8988T (cell line): ENCODE measurements around the gene MVB12A.

Source experiments
- DNase-seq: peaks from one replicate; pipeline ENCODE4 v3.0.0; 2011

Gene MVB12A

DNA sequence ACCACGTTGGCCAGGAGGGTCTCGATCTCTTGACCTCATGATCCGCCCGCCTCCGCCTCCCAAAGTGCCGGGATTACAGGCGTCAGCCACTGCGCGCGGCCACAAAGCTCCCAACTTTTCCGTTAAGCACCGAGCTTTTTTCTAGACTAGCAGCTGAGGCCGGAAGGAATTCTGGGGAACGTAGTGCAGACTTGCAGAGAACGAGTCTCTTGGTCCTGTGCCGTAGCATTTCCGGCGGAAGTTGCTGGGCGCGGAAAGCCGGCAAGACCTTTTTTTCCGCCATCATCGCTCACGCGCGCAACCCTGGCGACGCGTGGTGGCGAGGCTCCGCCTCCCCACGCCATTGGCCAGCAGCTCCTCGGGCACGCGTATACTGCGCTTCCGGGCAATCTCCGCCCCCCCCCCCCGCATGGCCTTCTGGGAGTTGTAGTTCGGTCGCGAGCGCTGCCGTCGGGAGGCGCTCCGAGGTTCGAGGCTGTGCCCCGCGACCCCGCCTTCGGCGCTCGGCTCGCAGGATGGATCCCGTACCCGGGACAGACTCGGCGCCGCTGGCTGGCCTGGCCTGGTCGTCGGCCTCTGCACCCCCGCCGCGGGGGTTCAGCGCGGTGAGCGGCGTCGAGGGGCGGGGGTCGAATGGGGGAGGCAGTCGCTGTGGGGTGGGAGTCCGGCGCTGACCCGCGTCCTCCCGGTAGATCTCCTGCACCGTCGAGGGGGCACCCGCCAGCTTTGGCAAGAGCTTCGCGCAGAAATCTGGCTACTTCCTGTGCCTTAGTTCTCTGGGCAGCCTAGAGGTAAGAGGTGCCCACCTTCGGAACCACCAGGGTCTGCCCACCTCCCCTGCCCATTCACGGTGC is at the start of gene MVB12A:
TSS of gene MVB12A (plus strand) at position 427 of the 854 bp plus-strand sequence. CDS start at position 516, 89 bp downstream.
- peak; percentile 89 for DNase-seq

DNA sequence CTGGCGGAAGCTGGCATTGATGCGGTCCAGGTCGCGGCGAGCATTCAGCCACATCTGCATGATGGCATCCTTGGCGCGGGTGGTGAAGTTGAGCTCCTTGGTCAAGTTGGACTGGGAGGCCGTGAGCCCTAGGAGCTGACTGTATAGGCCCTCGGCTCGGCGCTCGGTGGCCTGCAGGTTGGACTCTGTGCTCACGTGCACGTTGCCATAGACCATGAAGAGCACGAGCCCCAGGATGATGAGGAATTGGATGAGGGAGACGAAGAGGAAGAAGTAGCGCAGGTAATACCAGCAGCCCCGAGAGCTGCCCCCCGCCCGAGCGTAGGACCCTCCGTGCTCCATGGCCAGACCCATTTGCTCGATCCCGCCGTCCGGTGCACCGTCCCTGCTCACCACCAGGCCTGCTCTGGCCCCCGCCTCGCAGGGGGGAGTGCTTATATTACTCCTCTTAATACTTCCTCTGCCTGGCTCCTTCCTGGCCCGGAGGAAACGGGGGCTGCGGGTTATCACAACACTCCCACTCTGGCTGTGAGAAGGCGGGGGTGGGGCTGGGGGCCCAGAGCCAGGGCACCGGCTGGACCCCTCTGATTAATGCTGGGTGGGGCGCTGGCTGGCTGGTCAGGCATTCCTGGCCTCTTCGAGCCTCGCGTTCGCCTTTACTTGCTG is 42.8 kb upstream of the MVB12A start, which contains the start of gene PLVAP:
TSS of gene PLVAP (minus strand) at position 408 of the 666 bp plus-strand sequence. CDS start at position 354, 54 bp downstream.
- DNase-seq, result no peak

GRCh38 chr19:17378271-17378670 is 41.6 kb upstream of the MVB12A start:
- DNase-seq, result no peak

DNA sequence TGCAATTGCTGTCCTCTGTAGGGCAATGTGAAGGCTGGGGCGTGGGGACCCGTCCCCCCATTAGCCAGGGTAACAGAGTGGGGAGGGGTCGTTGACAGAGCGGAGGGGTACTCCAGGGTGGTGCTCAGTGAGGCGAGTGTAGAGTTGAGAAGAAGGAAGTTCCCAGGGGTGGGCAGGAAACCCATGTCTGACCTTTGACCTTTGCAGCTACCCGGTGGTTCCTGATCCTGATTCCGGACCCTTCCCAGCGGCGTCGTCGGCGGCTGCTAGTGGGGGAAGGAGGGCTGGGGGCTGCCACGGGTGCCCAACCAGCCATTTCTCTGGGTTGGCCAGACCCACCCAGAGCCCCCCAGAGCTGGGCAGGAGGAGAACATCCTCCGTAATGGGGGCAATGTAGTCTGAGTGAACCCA is 40.6 kb upstream of the MVB12A start:
- DNase-seq, result no peak

- no peak for DNase-seq
Measured at GRCh38 chr19:17380426-17381138, 39.3 kb upstream of the MVB12A start.

DNA sequence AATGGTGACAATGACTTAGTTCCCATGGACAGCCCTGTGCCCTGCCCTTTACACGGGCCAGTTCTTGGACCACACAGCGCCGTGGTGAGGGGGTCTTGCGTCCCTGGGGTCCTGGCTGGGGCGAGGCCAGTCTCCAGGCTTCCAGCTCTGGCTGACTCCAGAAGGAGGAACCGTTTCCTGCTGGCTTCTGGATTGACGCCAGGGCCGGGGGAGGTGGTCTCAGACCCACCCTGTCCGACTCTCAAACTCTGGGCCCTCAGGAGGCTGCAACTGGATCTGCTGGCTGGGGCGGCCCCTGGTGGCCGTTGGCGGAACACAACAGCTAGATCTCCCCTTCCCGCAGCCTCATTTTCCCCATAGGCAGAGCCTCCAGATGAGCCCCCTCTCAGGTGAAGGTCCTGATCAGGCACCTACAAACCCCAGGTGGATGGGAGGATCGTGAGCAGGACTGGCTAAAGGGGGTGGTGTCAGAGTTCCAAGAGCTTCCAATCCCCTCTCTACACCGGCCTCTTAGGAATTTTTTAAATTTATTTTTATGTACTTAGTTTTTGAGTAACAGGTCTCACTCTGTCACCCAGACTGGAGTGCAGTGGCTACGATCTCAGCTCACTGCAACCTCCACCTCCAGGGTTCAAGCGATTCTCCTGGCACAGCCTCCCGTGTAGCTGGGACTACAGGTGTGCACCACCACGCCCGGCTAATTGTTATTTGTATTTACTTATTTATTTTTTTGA is 33.8 kb upstream of the MVB12A start:
- peak; percentile 87 for DNase-seq

- DNase-seq, result no peak
Measured at GRCh38 chr19:17389288-17389687, 30.6 kb upstream of the MVB12A start.

DNA sequence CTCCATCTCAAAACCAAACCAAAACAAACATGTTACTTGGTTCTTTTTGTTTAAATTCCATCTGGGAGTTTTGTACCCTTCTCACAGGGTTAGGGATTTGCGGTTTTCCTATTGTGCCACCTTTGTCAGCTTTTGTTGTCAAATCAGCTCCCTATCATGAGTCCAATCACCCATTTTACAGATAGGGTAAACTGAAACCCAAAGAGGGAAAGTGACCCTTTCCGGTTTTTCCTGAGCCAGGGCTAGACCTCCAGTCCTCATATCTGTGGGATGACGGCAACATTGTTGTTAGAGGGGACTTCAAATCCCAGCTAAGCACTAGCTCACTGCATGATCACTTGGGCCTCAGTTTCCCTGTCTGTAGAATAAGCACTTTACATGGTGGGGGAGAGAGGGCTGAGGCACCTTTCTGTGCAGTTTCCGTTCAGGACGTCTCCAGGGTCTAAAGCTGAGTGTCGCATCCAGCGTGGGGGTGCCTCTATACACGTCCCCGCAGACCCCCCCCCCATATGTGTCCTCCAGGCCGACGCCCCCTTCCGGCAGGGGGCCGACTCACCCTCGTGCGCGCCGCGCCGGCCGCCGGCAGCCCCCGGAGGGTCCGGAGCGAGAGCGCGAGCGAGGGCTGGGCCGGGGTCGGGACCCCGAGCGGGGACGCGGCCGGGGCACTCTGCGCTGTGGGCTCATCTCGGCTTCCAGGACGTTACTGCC is 29.7 kb upstream of the MVB12A start:
- DNase-seq, result no peak

DNA sequence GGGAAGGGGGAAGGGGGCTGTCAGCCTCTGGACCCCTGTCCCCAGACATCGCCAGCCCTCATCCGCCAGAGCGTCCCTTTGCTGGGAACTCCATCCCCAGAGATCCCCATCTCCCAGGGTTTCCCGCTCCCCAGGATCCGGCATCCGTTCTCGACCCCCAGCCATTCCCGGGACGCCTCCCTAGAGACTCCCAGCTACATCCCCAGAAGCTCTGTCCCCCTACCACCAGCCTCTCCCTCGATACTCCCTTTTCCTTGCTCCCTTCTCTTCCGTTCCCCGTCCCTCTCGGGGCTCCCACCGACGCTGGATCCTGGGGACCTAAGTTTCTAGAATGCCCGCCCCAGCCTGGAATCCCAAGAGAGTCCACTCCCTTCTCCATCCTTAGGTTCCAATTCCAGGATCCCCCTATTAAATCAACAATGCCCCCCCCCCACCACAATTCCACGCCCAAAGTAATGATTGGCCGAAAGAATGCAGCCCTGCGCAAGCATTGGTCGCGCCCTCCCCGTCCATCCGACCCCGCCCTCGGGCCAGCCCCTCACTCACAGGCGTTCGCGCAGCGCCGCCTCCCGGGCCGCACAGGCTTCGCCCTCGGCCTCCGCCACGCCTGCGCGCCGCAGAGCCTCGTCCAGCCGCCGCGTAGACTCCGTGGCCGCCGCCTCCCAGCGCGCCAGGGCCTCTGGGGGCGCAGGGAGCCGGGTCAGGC is 29.0 kb upstream of the MVB12A start:
- DNase-seq, result peak; percentile 99

GRCh38 chr19:17391371-17392151 is 28.3 kb upstream of the MVB12A start:
- DNase-seq, result peak; percentile 52

- peak; percentile 46 for DNase-seq
Measured at GRCh38 chr19:17393002-17393401, 26.8 kb upstream of the MVB12A start.

DNA sequence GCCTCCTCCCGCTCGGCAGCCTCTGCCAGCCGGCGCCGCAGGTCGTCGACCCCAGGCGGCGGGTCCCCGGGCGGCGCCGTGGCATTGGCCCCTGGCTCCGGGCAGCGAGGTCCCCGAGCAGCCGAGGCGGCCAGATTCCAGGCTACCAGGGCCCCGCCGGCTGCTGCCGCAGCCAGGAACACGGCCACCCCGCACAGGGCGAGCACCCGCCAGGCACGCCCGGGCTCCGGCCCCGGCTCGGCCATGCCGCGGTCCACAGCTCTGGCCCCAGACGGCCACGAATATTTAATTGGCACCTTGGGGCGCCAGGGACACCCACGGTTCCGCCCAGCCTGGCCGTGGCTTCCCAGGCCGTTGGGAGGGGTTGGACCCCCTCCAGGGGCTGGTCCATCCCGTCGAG is 25.9 kb upstream of the MVB12A start, which contains the start of gene CCDC194:
TSS of gene CCDC194 (minus strand) at position 283 of the 400 bp plus-strand sequence. CDS start at position 245, 38 bp downstream.
- DNase-seq, result no peak

DNA sequence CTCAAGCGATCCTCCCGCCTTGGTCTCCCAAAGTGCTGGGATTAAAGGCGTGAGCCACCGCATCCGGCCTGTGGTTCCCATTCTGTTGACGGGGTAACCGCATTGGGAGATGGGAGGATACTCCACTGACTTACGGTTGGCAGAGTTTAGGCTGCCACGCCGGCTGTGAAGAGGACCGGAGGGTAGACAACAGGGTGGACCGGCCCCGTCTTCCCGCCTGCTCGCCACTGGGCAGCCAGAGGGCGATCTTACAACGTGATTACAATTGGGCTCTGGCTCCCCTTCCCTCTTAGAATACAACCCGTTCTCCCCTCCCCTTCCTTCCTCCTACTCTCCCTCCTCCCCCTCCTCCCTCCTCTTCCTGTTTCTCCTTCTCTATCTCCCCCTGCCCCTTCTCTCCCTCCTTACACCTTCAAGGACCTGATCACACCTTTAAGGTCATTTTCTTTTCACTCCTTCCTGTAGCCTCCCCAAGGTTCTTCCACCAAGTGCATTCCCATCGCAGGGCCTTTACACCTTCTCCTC is 24.9 kb upstream of the MVB12A start:
- peak; percentile 96 for DNase-seq

GRCh38 chr19:17398902-17399527 is 20.8 kb upstream of the MVB12A start:
- no peak for DNase-seq

GRCh38 chr19:17401628-17402027 is 18.2 kb upstream of the MVB12A start:
- DNase-seq, result no peak

GRCh38 chr19:17402982-17403855 is 16.6 kb upstream of the MVB12A start:
- peak; percentile 62 for DNase-seq

DNA sequence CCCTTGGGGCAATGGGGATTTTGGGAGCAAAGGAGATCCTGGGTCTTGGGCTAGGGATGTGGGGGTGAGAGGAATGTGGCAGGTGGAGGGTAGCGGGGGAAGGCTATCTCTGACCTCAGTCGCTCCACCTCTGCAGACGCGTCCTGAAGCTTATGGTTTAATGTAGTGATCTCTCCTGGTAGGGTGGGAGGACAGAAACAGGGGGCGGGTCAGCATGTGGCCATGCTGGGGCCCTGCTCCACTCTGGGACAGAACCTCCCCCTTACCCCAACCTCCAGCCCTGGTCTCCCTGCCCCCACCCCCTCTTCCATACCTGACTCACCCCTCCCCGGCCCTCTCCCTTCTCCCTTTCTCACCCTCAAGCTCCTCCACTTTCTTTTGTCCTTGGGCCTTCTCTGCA is 15.8 kb upstream of the MVB12A start:
- DNase-seq, result no peak

- DNase-seq, result no peak
Measured at GRCh38 chr19:17404621-17405249, 15.1 kb upstream of the MVB12A start.
